C4-2B (cell line): Measurements from ENCODE around the gene PLA2G4F.

Experiments
- ZFX ChIP-seq: fragments of 450-650 bp; IDR thresholded peaks from 2 replicates; pipeline ENCODE4 v1.6.1; 2017
- TF ChIP-seq, protein P1 (sequence below): fragments of 450-650 bp; conservative IDR thresholded peaks from 2 replicates; pipeline ENCODE4 v1.5.1; 2017; ENCODE audit warnings: mild to moderate bottlenecking

DNA sequence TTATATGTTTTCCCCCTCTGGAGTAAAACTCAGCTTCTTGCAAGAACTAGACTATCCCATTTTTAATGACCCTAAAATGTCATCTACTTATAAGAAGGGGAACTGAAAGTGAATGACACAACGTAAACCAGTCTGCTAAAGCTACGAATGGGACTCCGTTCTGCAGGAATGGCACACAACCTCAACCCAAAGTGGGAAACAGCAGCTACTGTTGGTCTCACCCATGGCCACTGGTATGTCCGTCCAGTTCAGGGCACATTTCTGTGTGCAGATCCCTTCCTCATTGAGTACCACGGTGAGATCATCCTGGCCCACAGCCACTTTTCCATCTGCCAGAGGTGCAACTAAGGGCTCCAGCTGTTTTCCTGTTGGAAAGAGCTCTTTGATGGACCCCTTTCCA is 27.9 kb upstream of the PLA2G4F start:
- TF ChIP-seq, protein P1, sequence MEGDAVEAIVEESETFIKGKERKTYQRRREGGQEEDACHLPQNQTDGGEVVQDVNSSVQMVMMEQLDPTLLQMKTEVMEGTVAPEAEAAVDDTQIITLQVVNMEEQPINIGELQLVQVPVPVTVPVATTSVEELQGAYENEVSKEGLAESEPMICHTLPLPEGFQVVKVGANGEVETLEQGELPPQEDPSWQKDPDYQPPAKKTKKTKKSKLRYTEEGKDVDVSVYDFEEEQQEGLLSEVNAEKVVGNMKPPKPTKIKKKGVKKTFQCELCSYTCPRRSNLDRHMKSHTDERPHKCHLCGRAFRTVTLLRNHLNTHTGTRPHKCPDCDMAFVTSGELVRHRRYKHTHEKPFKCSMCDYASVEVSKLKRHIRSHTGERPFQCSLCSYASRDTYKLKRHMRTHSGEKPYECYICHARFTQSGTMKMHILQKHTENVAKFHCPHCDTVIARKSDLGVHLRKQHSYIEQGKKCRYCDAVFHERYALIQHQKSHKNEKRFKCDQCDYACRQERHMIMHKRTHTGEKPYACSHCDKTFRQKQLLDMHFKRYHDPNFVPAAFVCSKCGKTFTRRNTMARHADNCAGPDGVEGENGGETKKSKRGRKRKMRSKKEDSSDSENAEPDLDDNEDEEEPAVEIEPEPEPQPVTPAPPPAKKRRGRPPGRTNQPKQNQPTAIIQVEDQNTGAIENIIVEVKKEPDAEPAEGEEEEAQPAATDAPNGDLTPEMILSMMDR, result no peak
- no peak for TF ChIP-seq ZFX
